Measurements from ENCODE around the gene DPH2.

Gene DPH2

GRCh38 chr1:43945674-43946235, 24.1 kb upstream of the DPH2 start:
- no peak for FAIRE-seq

- no peak for FAIRE-seq
Observed at GRCh38 chr1:43946236-43947060, 23.4 kb upstream of the DPH2 start, which contains the start of gene IPO13. IPO13 (plus strand) TSS chr1:43946950; CDS start chr1:43947601, 651 bp downstream.

GRCh38 chr1:43947061-43947873, 22.5 kb upstream of the DPH2 start:
- FAIRE-seq, result no peak

- FAIRE-seq, result no peak
Observed at GRCh38 chr1:43947874-43948437, 21.9 kb upstream of the DPH2 start.

GRCh38 chr1:43949678-43950077, 20.1 kb upstream of the DPH2 start:
- FAIRE-seq, result no peak

GRCh38 chr1:43951021-43951985, 18.5 kb upstream of the DPH2 start:
- FAIRE-seq, result no peak

- no peak for FAIRE-seq
Observed at GRCh38 chr1:43952731-43953346, 17.0 kb upstream of the DPH2 start.

- FAIRE-seq, result no peak
Observed at GRCh38 chr1:43953361-43953760, 16.4 kb upstream of the DPH2 start.

GRCh38 chr1:43954036-43954435, 15.8 kb upstream of the DPH2 start:
- no peak for FAIRE-seq

GRCh38 chr1:43956234-43956633, 13.6 kb upstream of the DPH2 start:
- no peak for FAIRE-seq

GRCh38 chr1:43957407-43958040, 12.3 kb upstream of the DPH2 start:
- no peak for FAIRE-seq

- FAIRE-seq, result no peak
Observed at GRCh38 chr1:43958351-43959255, 11.2 kb upstream of the DPH2 start.

- FAIRE-seq, result no peak
Observed at GRCh38 chr1:43960798-43961197, 9.0 kb upstream of the DPH2 start.

- no peak for FAIRE-seq
Observed at GRCh38 chr1:43961692-43962091, 8.1 kb upstream of the DPH2 start.

- FAIRE-seq, result no peak
Observed at GRCh38 chr1:43962324-43962723, 7.5 kb upstream of the DPH2 start.

- no peak for FAIRE-seq
Observed at GRCh38 chr1:43963006-43963405, 6.8 kb upstream of the DPH2 start.

GRCh38 chr1:43963890-43964289, 5.9 kb upstream of the DPH2 start:
- FAIRE-seq, result no peak

GRCh38 chr1:43965316-43965715, 4.5 kb upstream of the DPH2 start:
- no peak for FAIRE-seq

GRCh38 chr1:43968348-43968948, 1.4 kb upstream of the DPH2 start:
- no peak for FAIRE-seq

- no peak for FAIRE-seq
Observed at GRCh38 chr1:43969416-43969745, 429 bp upstream of the DPH2 start.
